Body of pancreas (tissue), 4 donors: ENCODE measurements around the gene GRM8.

Experiments used
- POLR2A ChIP-seq, 3 donors: fragments of 450-650 bp; IDR thresholded peaks; one replicate each; pipeline ENCODE4 v1.6.1; 2016; ENCODE audit warnings: antibody characterized with exemption in 3 of 3, mild to moderate bottlenecking in 2 of 3
- TF ChIP-seq, protein P1 (sequence below), 7 experiments: fragments of 450-650 bp in 4 of 7; fragments of 200-600 bp in 3 of 7; sonication (generic) in 3 of 7; IDR thresholded peaks; one replicate each; pipeline ENCODE4 v1.5.1; 2016 to 2019; ENCODE audit warnings: antibody characterized with exemption in 7 of 7

GRCh38 chr7:126657137-126657536 lies 595.6 kb downstream of the GRM8 start:
- TF ChIP-seq, protein P1, sequence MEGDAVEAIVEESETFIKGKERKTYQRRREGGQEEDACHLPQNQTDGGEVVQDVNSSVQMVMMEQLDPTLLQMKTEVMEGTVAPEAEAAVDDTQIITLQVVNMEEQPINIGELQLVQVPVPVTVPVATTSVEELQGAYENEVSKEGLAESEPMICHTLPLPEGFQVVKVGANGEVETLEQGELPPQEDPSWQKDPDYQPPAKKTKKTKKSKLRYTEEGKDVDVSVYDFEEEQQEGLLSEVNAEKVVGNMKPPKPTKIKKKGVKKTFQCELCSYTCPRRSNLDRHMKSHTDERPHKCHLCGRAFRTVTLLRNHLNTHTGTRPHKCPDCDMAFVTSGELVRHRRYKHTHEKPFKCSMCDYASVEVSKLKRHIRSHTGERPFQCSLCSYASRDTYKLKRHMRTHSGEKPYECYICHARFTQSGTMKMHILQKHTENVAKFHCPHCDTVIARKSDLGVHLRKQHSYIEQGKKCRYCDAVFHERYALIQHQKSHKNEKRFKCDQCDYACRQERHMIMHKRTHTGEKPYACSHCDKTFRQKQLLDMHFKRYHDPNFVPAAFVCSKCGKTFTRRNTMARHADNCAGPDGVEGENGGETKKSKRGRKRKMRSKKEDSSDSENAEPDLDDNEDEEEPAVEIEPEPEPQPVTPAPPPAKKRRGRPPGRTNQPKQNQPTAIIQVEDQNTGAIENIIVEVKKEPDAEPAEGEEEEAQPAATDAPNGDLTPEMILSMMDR (IDR thresholded peaks at IDR 0.05) = no peak
- no peak for TF ChIP-seq POLR2A (IDR thresholded peaks at IDR 0.05)
